Activated CD4-positive, CD25-positive, alpha-beta regulatory T cell treated with anti-CD3 and anti-CD28 coated beads, Interleukin-2, amount 50 U/mL, for 16 hours (primary cell): ENCODE data around the gene ECM2.

ENCODE experiments used
- DNase-seq: peaks from one replicate; pipeline ENCODE4 v3.0.0-alpha.2; 2020; ENCODE audit warnings: low read depth, low spot score

The ECM2 gene

DNA sequence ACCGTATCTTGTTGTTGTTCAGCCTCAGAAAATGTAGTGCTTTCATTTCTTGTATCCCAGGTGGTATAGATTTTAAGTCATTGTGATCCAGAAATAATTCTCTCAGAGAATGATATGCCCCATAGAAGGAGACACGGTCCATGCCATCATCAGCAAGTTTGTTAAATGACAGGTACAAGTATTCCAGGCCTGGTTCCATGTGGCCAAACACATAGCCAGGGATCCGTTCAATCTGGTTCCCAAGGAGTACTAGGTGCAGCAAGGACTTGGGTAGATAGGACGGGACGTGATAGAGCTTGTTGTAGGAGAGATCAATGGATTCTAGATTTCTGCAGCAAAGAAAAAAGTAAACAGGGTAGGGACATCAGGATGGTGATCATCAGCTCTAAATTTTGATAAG lies 35.1 kb downstream of the ECM2 start:
- no peak for DNase-seq

DNA sequence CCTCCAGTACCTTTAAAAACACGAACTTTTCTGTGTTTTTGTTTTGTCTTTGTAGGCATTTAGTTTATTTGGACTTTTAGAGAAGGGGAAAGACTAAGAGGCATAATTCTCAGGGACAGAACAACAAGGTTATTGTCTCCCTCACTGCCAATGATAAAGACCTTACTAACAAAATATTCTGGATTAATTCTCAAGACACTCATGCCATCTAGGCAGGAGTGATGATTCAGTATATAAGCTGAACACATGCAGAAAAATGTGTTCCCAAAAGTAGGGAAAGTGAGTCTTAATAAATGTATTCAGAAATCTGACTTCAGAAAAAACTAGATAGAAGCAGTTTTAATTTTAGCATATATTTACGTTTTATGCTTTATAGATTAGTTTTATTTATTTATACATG lies 36.1 kb downstream of the ECM2 start:
- no peak for DNase-seq

DNA sequence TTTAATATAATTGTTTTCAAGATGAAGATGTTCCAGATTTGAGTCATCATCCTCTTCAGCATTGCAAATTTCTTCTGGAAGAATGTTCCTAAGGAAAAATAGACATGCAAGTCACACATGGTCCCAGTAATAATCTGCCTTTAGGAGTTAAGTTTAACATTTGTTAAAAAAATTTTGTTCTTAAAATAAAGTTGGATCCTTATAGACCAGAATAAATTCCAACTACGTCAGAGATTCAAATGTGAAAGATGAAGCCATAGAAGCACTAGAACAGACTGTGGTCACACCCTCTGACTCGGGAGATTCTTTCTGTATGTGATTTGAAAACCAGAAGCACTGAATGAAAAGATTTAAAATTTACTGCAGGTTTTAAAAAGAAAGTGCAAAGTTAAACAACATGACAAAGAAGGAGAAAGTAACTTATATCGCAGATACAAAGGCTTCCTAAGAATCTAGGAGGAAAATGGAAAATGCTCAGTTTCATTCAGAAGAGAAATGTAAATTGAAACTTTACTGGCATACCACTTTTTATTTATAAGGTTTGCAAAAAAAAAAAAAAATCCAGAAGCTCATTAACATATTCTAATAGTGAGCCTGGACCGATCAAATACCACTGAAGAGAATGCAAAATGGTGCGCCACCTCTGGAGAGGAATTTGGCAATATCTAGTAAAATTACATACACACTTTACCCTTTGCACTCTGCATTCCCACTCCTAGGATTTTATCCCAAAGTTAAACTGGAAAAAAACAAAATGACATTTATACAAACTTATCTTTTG lies 39.2 kb downstream of the ECM2 start:
- DNase-seq = no peak

DNA sequence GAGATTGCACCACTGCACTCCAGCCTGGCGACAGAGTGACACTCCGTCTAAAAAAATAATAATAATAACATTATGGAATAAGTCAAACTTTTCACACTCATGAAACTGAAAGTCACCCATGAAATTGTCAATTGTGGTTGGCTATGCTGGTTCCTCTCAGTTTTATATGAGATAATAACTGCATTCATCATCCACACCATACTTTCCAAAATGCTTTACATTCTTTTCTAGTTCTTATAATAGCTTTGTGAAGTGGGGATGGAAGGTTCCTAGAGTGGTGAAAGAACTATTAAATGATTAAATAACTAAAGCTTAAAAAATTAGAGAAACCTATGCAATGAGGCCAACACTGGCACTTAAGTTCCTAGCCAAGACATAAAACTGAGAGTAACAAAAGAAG lies 40.9 kb downstream of the ECM2 start:
- no peak for DNase-seq

DNA sequence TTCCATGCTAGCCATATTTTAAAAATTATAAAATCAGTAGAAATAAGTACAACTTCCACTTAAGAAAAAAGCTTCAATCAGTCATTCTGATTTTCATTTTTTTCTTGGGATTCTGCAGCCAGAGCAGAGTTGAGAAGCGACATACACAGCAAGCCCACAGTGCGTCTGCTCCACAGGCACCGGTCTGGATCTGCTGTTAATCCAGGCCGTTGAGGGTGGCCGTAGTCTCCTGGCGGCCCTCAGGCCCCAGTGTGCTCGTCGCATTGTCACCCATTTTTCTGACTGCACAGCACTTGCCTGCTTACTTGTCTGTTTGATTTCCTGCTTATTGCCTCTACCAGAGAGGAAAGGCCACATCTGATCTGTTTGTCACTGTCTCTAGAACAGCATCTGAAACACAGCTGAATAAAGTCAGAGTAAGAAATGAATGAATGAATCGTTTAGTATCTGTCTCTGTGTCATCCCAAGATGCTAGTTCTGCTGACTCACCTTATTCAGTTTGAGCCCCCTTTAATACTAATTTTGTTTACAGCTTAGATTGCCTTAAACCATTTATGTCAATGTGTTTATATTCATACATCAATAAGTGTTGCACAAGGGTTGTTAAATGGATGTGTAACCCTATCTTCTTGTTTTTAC lies 41.9 kb downstream of the ECM2 start:
- DNase-seq = no peak

DNA sequence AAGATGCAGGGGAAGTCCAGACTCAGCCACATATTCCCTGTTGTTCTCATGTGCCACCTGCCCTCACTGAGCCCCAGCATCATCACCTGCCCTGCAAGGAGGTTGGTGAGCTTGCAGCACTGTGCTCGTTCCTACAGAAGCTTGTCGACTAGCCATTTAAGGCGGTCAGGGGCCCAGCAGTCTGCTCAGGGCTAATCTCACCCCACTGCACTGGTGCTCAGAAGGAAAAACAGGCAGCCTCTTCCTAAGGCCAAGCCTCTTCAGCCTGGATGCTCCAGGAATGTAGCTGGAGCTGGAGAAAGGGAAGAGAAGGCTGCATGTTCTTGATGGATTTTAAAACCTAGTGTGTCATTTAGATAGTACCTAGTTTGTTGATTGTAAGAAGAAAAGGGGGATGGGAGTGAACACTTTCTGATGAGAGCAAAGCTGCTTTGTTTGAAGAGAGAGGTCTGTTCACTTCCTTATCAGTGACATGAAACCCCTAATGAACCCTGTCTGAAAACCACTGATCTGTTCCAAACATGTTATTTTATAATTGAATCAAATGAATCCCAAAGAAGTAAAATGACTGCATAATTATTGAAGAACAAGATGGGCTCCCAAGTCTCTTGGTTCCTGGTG lies 42.9 kb downstream of the ECM2 start:
- DNase-seq = no peak

DNA sequence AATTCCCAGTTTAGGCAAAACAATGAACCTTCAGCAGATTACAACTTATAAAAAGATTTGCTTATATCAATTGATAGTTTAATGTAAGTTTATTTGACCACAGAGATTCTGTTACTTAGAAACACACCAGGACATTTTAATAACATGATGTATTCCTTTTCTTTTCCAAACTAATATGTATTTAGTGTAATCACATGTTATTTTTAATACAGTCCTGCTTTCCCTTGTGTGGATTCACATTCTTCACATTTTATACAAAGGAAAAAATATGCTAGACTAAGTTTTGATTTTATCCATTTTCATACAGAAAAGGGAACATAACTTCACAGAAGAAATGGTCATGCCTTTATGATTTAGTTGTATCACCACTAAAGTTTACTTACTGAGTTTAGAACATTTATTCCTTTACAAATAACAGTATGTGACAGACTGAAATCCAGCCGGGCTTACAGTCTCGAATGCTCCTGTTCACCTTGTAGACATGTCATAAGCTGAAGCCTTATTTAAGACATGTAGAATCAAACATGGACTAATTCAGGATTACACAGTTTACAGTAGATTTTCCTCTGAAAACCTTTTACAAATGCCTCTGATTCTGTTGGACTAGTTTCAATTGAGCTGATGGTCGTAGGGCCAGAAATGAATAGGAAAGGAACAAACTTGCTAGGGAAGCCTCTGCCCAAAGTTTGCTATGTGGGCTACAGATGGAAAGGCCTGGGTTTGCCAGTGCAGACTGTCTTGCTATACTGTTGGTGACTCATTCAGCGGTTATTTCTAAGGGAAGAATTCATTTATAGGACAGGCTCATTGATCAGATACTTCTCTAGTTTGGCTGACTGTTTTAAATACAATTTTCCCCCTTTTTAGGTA lies 46.9 kb downstream of the ECM2 start:
- no peak for DNase-seq

DNA sequence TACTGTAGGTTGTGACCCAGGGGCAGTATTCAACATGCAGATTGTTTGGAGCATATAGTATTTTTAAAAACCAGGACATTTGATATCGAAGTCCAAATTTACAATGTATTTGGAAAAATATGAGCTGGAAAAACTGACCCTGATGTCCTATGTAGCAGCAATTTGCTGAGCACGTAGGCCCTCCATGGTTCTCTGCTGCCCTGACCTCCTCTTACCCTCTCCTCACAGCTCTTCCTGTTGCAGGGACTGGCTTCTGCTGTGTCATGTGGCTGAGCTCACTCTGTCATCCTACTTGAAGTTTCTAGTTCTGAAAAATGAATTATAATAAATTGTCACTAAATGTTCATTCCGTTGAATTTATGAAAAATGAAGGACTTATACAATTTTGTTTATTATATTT lies 49.4 kb downstream of the ECM2 start:
- DNase-seq = no peak

DNA sequence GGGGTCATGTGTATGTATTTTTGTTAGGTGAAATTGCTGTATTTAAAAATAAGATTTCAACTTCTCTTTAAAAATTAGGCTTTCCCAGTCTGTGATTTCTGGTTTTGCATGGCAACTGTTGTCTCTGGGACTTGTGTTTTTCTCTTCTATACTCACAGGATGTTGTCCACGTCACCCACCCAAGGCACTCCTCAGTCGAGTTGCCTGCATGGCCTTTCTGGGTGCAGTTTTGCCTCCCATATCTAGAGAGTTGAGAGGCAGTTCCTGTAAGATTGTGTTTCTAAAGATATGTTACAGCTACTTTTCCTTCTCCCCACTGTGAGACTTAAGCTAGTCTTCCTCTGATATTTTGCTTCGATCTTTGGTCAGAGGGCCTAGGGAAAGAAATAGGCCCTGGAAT lies 51.2 kb downstream of the ECM2 start:
- no peak for DNase-seq

DNA sequence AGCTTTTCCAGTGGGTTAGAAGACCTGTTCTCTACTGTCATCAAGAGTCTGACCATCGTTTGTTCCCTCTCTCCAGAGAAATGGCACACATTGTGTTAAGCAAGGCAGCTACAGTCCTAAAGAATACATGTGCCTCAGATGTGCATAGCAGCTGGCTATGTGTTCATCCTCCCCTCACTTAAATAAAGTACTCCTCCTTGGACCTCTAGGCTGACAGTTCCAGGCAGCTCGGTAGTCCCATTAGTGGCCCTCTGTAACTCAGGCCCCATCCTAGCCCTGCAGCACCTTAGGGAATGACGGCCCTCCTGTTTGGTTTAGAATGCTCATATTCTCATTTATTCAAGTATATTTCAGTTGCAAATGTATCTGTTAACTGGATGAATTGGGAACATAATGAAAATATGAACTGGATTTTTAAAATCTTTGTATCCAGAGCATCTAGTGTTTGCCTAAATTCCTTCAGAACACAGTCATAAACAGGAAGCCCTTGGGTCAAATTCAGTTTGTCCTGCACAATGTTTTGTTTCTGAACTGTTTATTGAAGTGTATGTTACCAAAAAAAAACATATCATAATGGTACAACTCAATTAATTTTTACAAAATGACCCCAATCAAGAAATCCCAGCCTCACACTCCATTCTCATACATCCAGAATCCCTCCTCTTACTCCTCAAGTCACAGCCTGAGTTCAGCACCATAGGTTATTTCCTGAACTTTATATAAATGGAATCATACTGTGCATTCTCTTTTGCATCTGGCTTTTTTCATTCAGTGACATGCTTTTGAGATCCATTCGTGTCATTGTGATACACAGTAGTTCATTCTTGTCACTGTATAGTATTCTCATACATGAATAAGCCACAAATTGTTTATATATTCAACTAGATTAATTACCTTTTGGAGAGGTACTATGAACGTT lies 51.9 kb downstream of the ECM2 start:
- DNase-seq = no peak

DNA sequence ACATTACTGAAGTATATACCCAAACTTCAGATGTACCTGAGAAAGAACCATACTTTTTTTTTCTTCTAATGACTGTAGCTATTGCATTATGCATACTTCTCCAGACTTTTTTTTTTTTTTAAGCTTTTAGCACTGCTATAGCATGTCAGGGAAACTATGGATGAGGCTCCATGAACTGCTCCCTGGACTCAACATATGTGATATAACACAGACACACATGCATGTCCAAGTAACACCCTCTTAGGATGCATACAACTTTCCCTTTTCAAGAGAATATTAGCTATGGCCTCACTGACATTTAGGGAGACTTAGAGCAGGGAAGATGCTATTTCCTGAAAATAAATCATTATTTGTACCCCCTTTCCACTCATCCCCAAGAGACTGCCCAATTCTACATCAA lies 53.0 kb downstream of the ECM2 start:
- no peak for DNase-seq

DNA sequence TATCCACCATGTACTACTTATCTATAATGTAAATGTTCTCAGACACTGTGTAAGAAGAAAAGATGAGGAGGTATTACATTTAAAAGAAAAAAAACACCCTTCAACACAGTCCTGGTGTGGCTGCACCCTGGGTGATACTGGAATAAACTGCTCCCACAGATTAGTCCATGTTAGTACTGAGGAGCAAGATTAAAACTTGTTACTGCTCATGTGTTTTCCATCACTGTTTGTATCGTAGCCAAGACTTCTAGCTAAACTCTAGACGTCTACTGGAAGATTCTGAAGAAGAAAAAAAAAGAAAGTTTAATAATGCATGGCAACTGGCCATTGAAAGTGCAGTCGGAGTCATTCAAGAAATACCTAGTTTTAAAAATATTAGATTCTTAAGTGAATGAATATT lies 53.5 kb downstream of the ECM2 start, which contains the start of gene ASPN:
TSS of gene ASPN (minus strand) at position 178 of the 400 bp plus-strand sequence.
- no peak for DNase-seq

DNA sequence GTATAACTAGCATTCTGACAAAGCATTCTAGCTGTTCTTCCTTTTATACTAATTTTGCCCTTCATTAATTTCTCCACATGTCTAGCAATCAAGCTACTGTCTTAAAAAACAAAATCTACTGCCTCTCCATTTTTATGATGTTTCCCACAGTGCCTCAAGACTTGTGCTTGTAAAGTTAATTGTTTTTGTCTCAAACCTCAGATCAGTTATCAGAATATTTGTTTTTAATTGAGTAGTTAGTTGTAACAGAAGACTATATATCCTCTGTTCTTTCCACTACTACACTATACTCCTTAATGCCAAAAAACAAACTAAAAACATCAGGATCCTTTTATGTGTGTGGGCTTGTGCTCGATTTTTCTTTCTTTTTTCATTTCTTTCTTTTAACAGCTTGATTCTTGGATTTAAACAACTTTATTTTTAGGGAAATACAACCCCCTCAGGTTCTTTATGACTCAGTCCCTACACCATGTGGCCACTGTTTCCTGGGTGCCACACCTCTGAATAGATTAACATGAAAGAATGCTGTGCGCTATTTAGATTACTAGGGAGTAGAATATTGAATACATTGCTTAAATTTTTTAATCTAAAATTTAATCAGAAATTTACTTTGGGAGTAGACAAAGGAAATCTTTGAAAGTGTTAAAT lies 54.7 kb downstream of the ECM2 start:
- DNase-seq = no peak

DNA sequence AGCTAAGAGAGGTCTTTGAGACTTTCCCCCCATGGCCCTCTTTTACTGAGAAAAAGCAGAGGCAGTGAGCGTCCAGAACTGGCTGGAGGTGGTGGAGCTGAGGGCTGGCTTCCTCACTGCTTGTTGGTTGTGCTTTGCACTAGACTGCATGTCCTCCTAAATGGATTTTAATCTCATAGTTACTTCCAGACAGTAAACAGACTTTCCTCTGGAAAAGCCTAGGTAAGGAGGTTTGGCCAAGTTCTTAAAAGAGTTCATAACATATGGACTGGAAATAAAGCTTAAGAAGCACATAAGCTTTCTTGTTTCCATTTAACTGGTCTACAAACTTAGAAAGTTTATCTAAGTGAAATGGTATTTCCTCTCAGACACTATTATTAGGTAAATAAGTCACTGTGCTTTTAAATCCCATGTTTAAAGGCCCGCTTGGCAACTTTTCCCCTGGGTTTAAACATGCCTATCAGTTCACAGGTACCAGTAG lies 55.5 kb downstream of the ECM2 start:
- no peak for DNase-seq

DNA sequence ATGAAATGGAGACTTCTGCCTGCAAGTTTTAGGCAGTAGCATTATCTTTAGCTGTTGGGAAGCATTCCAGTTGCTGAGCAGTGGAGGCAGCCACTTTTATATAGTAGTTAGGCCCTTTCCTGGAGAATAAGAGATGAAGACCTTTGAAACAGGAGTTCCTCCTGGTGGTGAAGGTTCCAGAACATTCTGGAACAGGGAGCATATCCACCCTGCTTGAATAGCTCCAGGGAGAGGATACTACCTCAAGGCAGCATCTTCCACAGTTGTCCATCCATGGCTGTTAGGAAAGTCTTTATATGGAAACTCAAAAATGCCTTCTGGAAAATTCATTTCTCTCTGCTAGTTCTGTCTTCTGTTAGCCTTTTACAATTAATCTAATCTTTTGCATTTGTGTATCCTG lies 56.4 kb downstream of the ECM2 start:
- no peak for DNase-seq

DNA sequence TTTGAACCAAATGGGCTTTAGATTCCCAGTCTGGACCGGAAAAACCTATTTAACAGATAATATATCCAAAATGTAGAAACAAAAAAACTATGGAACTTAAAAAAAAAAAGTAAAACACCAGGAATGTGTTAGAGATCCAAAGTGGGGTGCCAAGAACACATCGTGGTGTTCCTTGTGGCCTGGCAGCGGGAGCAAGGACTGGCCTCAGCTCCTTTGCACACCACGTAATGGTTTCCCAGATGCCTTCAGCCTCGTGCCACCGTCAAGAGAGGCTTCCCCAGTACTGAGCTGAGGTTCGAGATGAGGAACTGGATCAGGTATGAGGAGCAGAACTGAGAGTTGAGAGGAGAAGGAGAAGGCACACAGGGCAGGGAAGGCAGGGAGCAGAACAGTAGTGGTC lies 57.0 kb downstream of the ECM2 start:
- DNase-seq = no peak

DNA sequence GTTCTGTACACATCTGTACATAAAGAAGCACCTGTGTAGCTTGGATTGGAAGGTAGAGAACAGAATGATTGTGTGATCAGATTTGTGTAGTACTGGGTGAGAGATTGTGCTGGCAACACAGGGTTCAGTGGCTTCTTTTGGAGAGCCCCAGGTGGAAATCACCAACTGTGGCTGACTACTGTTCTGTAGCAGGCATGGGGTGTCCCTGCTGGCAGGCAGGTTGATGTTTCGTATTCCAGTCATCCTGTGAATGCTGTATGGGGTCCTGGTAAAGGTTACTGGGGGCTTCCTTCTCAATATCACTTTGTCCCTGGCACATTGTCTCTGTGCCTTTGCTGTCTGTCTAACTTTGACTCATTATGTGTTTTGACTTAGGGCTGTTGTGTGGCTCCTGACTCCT lies 58.8 kb downstream of the ECM2 start:
- DNase-seq = no peak

DNA sequence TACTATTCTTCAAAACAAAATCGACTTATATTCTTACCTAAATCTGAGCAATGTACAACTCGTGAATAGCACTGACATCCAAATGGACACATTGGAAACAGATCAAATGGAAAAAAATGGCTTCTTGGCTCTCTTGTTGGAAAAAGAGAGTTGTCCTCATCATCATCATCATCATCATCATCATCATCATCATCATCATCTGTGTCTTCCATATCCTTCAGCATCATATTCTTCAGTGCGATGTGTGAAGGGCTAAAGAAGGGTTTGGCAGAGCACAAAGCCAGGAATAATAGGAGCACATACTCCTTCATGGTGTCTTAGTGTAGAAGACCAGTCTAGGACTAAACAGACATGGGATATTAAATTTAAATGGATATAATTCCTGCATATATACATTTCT lies 61.2 kb downstream of the ECM2 start:
- no peak for DNase-seq

DNA sequence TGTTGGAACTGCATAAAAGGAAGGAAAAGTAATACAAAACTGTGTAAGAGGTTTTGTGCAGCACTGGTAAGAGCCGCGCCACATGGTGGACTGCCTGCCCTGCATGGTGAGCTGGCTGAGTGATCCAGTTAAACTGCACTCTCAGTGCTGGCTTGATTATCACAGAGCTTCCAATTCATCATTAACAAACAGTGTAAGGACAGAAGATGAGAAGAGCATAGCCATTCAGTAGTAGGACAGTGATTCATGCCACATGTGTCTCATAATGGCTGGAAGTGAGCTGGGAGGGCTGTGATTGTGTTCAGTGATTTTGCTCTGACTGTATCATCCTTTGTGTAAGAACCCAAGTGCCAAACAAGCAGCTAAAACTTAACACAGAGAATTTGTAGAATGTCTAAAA lies 67.6 kb downstream of the ECM2 start:
- DNase-seq = no peak

DNA sequence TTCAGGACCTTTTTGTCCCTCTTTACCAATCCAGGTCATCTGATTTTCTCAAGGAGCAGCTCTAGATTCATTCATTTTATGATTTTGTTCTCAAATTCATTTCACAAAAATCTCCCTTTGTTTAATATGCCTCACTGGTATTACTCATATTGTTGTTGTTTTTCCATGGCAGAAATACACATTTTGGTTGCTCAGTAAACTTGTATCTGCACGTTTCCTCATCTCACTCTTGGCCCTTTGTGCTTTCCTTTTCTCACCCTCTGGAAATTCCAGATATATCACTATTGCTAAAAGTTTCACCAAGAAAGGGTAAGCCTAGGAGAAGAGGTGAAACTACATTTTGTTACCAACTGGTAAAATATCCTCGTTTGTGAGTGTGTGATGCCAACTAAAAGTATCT lies 68.3 kb downstream of the ECM2 start:
- no peak for DNase-seq
